Endothelial cell of umbilical vein (primary cell): ENCODE results near the gene SPACDR. TPM values are rescaled to one million over a fixed set of nuclear protein-coding genes. Genes with fewer than 3 reads are reported as not detected.

Source experiments
- BruUV-seq: library from RNA; stranded (reverse); fragments of 400-500 nt; replicated peaks from 2 replicates; lab custom pipeline; 2021; lab: Mats Ljungman, UMichigan
- CTCF ChIA-PET: fragments of 300-600, 350-600 bp; sonication (Branson Sonifier 250); formaldehyde crosslinking; loops from one replicate; lab custom pipeline; 2021; ENCODE audit warnings: antibody characterized with exemption, inconsistent platforms; lab: Charles Lee
- POLR2A ChIA-PET: fragments of 300-600, 350-600 bp; sonication (Branson Sonifier 250); formaldehyde crosslinking; loops from one replicate; lab custom pipeline; 2021; ENCODE audit warnings: antibody characterized with exemption, inconsistent platforms; lab: Charles Lee
- DNase-seq: peaks from one replicate; pipeline ENCODE4 v3.0.0-alpha.2; 2011; ENCODE audit warnings: low read depth, low spot score
- FAIRE-seq: peaks from 2 replicates; lab custom pipeline; 2011; peaks lifted over from hg19 to GRCh38; lab: Jason Lieb, UNC
- H2AFZ ChIP-seq: 2 replicates; pipeline ENCODE4 v1.6.0; 2012; ENCODE audit warnings: low read depth, low read length, control low read depth, inconsistent platforms
- H3K27ac ChIP-seq: 2 replicates; pipeline ENCODE4 v1.5.1; 2011; ENCODE audit warnings: low read depth, mild to moderate bottlenecking, control low read depth, low read length, moderate library complexity; ENCODE audit not compliant: insufficient read depth
- H3K27me3 ChIP-seq, 2 experiments: 2 replicates each; pipeline versions ENCODE4 v1.6.0 to v1.6.1; 2011; ENCODE audit warnings: low read length in 2 of 2, mixed read lengths in 1 of 2; ENCODE audit not compliant: control insufficient read depth in 2 of 2, insufficient read depth in 2 of 2
- H3K36me3 ChIP-seq, 2 experiments: 2 replicates in 1 of 2; 3 replicates in 1 of 2; pipeline ENCODE4 v1.5.1; 2011; ENCODE audit warnings: low read length in 2 of 2, mild to moderate bottlenecking in 1 of 2, moderate library complexity in 1 of 2; ENCODE audit not compliant: control insufficient read depth in 2 of 2, insufficient read depth in 2 of 2; ENCODE audit errors: extremely low read depth in 1 of 2
- H3K4me1 ChIP-seq: 3 replicates; pipeline ENCODE4 v1.5.1; 2011; ENCODE audit warnings: mild to moderate bottlenecking, low read length; ENCODE audit not compliant: control insufficient read depth, insufficient read depth; ENCODE audit errors: extremely low read depth
- H3K4me2 ChIP-seq: 2 replicates; pipeline ENCODE4 v1.6.1; 2011; ENCODE audit warnings: low read length, control low read depth, mixed read lengths; ENCODE audit not compliant: insufficient read depth
- H3K4me3 ChIP-seq, 3 experiments: fragments of 200-600 bp in 1 of 3; sonication (generic), shearing (Covaris generic) in 1 of 3; replicated peaks in 1 of 3; 2 replicates each; pipeline ENCODE4 v1.5.1; 2011 to 2016; ENCODE audit warnings: control low read depth in 3 of 3, low read length in 3 of 3, mild to moderate bottlenecking in 2 of 3, inconsistent platforms in 1 of 3, low read depth in 1 of 3, moderate library complexity in 1 of 3; ENCODE audit not compliant: insufficient read depth in 1 of 3
- H3K79me2 ChIP-seq: 2 replicates; pipeline ENCODE4 v1.6.0; 2012; ENCODE audit warnings: low read length, inconsistent platforms; ENCODE audit not compliant: control insufficient read depth, insufficient read depth
- H3K9ac ChIP-seq: replicated peaks from 2 replicates; pipeline ENCODE3; 2011; ENCODE audit warnings: low read length, control low read depth; ENCODE audit not compliant: insufficient read depth; ENCODE audit errors: extremely low read depth
- H3K9me1 ChIP-seq: replicated peaks from 3 replicates; pipeline ENCODE4 v1.6.0; 2011; ENCODE audit warnings: mild to moderate bottlenecking, low read length; ENCODE audit not compliant: control insufficient read depth, insufficient read depth; ENCODE audit errors: extremely low read depth
- H3K9me3 ChIP-seq: replicated peaks from 2 replicates; pipeline ENCODE4 v1.5.1; 2012; ENCODE audit warnings: low read length, inconsistent platforms; ENCODE audit not compliant: control insufficient read depth, insufficient read depth
- H4K20me1 ChIP-seq: replicated peaks from 2 replicates; pipeline ENCODE3; 2011; ENCODE audit warnings: mild to moderate bottlenecking, low read length; ENCODE audit not compliant: control insufficient read depth, insufficient read depth; ENCODE audit errors: extremely low read depth
- CTCF ChIP-seq, 2 donors: IDR thresholded peaks; 1 replicate in 1 of 2; 2 replicates in 1 of 2; pipeline ENCODE4 v1.5.1; 2011; ENCODE audit warnings: low read length in 2 of 2, mild to moderate bottlenecking in 2 of 2, moderate library complexity in 2 of 2, control low read depth in 1 of 2, inconsistent platforms in 1 of 2, low read depth in 1 of 2; ENCODE audit not compliant: insufficient read depth in 1 of 2; ENCODE audit errors: extremely low read depth in 1 of 2
- EZH2 ChIP-seq: IDR thresholded peaks from 2 replicates; pipeline ENCODE4 v1.6.1; 2012; ENCODE audit warnings: borderline replicate concordance, low read depth, mild to moderate bottlenecking, moderate library complexity, low read length, inconsistent platforms; ENCODE audit not compliant: severe bottlenecking
- GATA2 ChIP-seq: IDR thresholded peaks from 2 replicates; pipeline ENCODE4 v1.7.0; 2011; ENCODE audit warnings: low read depth, mild to moderate bottlenecking, moderate library complexity, mixed read lengths, low read length; ENCODE audit not compliant: insufficient read length, insufficient read depth
- dilution Hi-C: fragments of 300-500 bp; cut with MboI; formaldehyde crosslinking; loops from one replicate; pipeline ENCODE4 v1.15.0; 2019; ENCODE audit warnings: low sequenced_read_pairs; ENCODE audit not compliant: extremely low pct_ligation_motif_present
- intact Hi-C: fragments of 100-400 bp; cut with micrococcal nuclease; formaldehyde crosslinking; loops from one replicate; pipeline ENCODE4 v1.10.0; 2022
- polyA plus RNA-seq, 4 experiments: library from polyadenylated mRNA; depleted of rRNA in 3 of 4; stranded (reverse) in 3 of 4; unstranded in 1 of 4; fragments of >200 nt; gene quantifications; 2 replicates each; pipeline versions ENCODE4 v1.2.1 to v1.2.3, GENCODE V29; 2011 to 2012; ENCODE audit warnings: missing spikeins in 1 of 4
- total RNA-seq: library from RNA; stranded (reverse); gene quantifications from 2 replicates; pipeline ENCODE4 v1.2.3, GENCODE V29; 2021

Gene SPACDR
- total and polyA plus RNA-seq, 2 donors (not counting 3 experiments of a cell fraction or from before 2014, with no cell fraction given) = 1.6 to 4.1 TPM

- no peaks in the 10 kb centered on the region for H3K9me3 ChIP-seq
- ChIA-PET POLR2A (interaction anchor here (0.5 to 1.3 kb wide), 2 partner anchors 22 to 28 kb away, joined by 4 to 5 read pairs; partner anchors contain the start of gene ZCWPW1), CTCF (interaction anchor here (1.2 to 2.5 kb wide), 16 partner anchors 9 to 278 kb away, joined by 3 to 22 read pairs (median 10); partner anchors contain the start of gene FBXO24)
- H3K9ac ChIP-seq = no peak overlapping the region
- DNase-seq = no peak
- TF ChIP-seq GATA2 (no peak), EZH2 (no peak), CTCF (IDR thresholded peaks at IDR 0.05; ENCODE audit: extremely low read depth in 1 of 2, insufficient read depth in 1 of 2, low read depth in 1 of 2, low read length in 2 of 2) (no peak)
- H3K27ac ChIP-seq = no peak overlapping the region
- dilution Hi-C loops = no loop called here
- no TSS peak for BruUV-seq
- H3K27me3 ChIP-seq = peaks cover 19 to 40% of the 10 kb centered on the region in 2 experiments
- no peak for FAIRE-seq
- no peak overlapping the region for H3K4me2 ChIP-seq
- no peak overlapping the region for H2AFZ ChIP-seq
- no peak overlapping the region for H3K4me3 ChIP-seq
- no peaks in the 10 kb centered on the region for H3K4me1 ChIP-seq
- no peaks in the 10 kb centered on the region for H3K79me2 ChIP-seq
- H3K9me1 ChIP-seq = no peaks in the 10 kb centered on the region
- H4K20me1 ChIP-seq = no peaks in the 10 kb centered on the region
- intact Hi-C loops = loop anchor here (5.0 kb wide), 1 partner anchor 49 kb away; the partner anchor contains the start of gene PILRB
- H3K36me3 ChIP-seq = no peaks in the 10 kb centered on the region
Observed at GRCh38 chr7:100406767-100407166, 57.3 kb downstream of the SPACDR start.

Other genes with a start within 250 kb of the SPACDR start
- 0.80 TPM in 1 of 2 replicates, not detected in the other for gene PVRIG, start 244.3 kb downstream of the SPACDR start, total RNA-seq
- gene PVRIG, start 244.3 kb downstream of the SPACDR start, polyA plus RNA-seq = not detected in 2 replicates
- not detected in 2 replicates for gene SPDYE3, start 156.6 kb downstream of the SPACDR start, total RNA-seq
- gene SPDYE3, start 156.6 kb downstream of the SPACDR start, polyA plus RNA-seq = not detected in 2 replicates
- gene PILRB, start 106.1 kb downstream of the SPACDR start, total RNA-seq = 36.5 and 42.5 TPM in 2 replicates
- 45.2 and 47.9 TPM in 2 replicates for gene PILRB, start 106.1 kb downstream of the SPACDR start, polyA plus RNA-seq
- 0.53 and 1.3 TPM in 2 replicates for gene PILRA, start 90.8 kb downstream of the SPACDR start, total RNA-seq
- 0.61 and 0.67 TPM in 2 replicates for gene PILRA, start 90.8 kb downstream of the SPACDR start, polyA plus RNA-seq
- 0.31 and 0.48 TPM in 2 replicates for gene ZCWPW1, start 35.6 kb downstream of the SPACDR start, total RNA-seq
- gene ZCWPW1, start 35.6 kb downstream of the SPACDR start, polyA plus RNA-seq = 0.30 and 0.32 TPM in 2 replicates
- 37.1 and 45.8 TPM in 2 replicates for gene MEPCE, start 34.4 kb downstream of the SPACDR start, total RNA-seq
- 23.3 and 24.3 TPM in 2 replicates for gene MEPCE, start 34.4 kb downstream of the SPACDR start, polyA plus RNA-seq
- 42.4 and 46.1 TPM in 2 replicates for gene PPP1R35, start 27.8 kb downstream of the SPACDR start, total RNA-seq
- gene PPP1R35, start 27.8 kb downstream of the SPACDR start, polyA plus RNA-seq = 37.7 and 47.9 TPM in 2 replicates
- 66.3 and 84.4 TPM in 2 replicates for gene TSC22D4, start 15.0 kb upstream of the SPACDR start, total RNA-seq
- 40.1 and 52.5 TPM in 2 replicates for gene TSC22D4, start 15.0 kb upstream of the SPACDR start, polyA plus RNA-seq
- gene NYAP1, start 19.7 kb upstream of the SPACDR start, total RNA-seq = 2.0 and 2.8 TPM in 2 replicates
- gene NYAP1, start 19.7 kb upstream of the SPACDR start, polyA plus RNA-seq = 0.37 and 0.46 TPM in 2 replicates
- gene AGFG2, start 74.9 kb upstream of the SPACDR start, total RNA-seq = 36.3 and 44.6 TPM in 2 replicates
- 33.6 and 47.9 TPM in 2 replicates for gene AGFG2, start 74.9 kb upstream of the SPACDR start, polyA plus RNA-seq
- gene SAP25, start 109.6 kb upstream of the SPACDR start, total RNA-seq = 2.4 and 3.2 TPM in 2 replicates
- 3.2 and 5.0 TPM in 2 replicates for gene SAP25, start 109.6 kb upstream of the SPACDR start, polyA plus RNA-seq
- 56.1 and 61.5 TPM in 2 replicates for gene LRCH4, start 121.9 kb upstream of the SPACDR start, total RNA-seq
- gene LRCH4, start 121.9 kb upstream of the SPACDR start, polyA plus RNA-seq = 32.1 and 40.6 TPM in 2 replicates
- 0.35 and 0.38 TPM in 2 replicates for gene FBXO24, start 122.1 kb upstream of the SPACDR start, total RNA-seq
- gene FBXO24, start 122.1 kb upstream of the SPACDR start, polyA plus RNA-seq = 0.16 and 0.37 TPM in 2 replicates
- gene PCOLCE, start 138.1 kb upstream of the SPACDR start, total RNA-seq = 4.3 and 4.7 TPM in 2 replicates
- gene PCOLCE, start 138.1 kb upstream of the SPACDR start, polyA plus RNA-seq = 1.2 and 2.5 TPM in 2 replicates
- gene MOSPD3, start 148.3 kb upstream of the SPACDR start, total RNA-seq = 24.2 and 24.4 TPM in 2 replicates
- gene MOSPD3, start 148.3 kb upstream of the SPACDR start, polyA plus RNA-seq = 40.7 and 53.5 TPM in 2 replicates
- 0.60 and 0.95 TPM in 2 replicates for gene TFR2, start 177.3 kb upstream of the SPACDR start, total RNA-seq
- 0.32 and 0.37 TPM in 2 replicates for gene TFR2, start 177.3 kb upstream of the SPACDR start, polyA plus RNA-seq
- not detected in 2 replicates for gene ACTL6B, start 192.2 kb upstream of the SPACDR start, total RNA-seq
- gene ACTL6B, start 192.2 kb upstream of the SPACDR start, polyA plus RNA-seq = not detected in 2 replicates
- gene GNB2, start 209.5 kb upstream of the SPACDR start, total RNA-seq = 297 and 300 TPM in 2 replicates
- 433 and 502 TPM in 2 replicates for gene GNB2, start 209.5 kb upstream of the SPACDR start, polyA plus RNA-seq
- 37.3 and 46.3 TPM in 2 replicates for gene GIGYF1, start 230.0 kb upstream of the SPACDR start, total RNA-seq
- 13.6 and 17.2 TPM in 2 replicates for gene GIGYF1, start 230.0 kb upstream of the SPACDR start, polyA plus RNA-seq
- gene POP7, start 241.9 kb upstream of the SPACDR start, total RNA-seq = 47.4 and 48.0 TPM in 2 replicates
- 48.8 and 68.2 TPM in 2 replicates for gene POP7, start 241.9 kb upstream of the SPACDR start, polyA plus RNA-seq